Activated CD8-positive, alpha-beta memory T cell treated with anti-CD3 and anti-CD28 coated beads, Interleukin-2, amount 50 U/mL, for 48 hours (primary cell): ENCODE measurements around the gene TPI1.
"Not testable (repeated sequence)": the region's sequence is repeated elsewhere in the genome, so short reads cannot be mapped to it uniquely, and the experiment has no call there.

Experiments
- DNase-seq: peaks from one replicate; pipeline ENCODE4 v3.0.0-alpha.2; 2020

The TPI1 gene

DNA sequence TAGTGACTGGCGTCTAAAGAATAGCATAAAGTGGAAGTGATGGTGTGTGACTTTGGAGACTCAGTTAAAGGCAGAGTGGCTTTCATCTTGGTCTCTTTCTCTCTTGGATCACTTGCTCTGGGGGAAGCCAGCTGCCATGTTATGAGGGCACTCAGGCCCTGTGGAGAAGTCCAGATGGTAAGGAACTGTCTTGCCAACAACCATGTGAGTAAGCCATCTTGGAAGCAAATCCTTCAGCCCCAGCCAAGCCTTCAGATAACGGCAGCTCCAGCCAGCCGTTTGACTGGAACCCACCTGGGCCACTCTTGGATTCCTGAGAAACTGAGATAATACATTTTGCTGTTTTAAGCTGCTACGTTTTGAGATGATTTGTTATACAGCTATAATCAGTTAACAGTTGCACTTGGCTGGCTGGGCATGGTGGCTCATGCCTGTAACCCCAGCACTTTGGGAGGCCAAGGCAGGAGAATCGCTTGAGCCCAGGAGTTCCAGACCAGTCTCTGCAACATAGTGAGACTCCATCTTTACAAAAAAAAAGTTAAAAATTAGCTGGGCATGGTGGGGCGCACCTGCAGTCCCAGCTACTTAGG, 29.6 kb downstream of the TPI1 start:
- DNase-seq = no peak

DNA sequence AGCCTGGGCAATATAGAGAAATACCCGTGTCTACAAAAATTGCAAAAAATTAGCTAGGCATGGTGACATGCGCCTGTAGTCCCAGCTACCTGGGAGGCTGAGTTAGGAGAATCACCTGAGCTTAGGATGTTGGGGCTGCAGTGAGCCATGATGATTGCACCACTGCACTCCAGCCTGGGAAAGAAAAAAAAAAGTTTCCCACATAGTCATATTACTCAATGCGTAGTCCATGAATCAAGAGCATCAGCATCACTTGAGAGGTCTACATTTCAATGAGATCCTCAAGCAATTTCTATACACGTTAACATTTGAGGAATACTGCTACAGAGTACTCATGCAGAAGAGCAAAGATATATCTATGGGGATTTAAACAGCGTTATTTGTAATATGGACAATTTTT, 32.1 kb downstream of the TPI1 start:
- no peak for DNase-seq

DNA sequence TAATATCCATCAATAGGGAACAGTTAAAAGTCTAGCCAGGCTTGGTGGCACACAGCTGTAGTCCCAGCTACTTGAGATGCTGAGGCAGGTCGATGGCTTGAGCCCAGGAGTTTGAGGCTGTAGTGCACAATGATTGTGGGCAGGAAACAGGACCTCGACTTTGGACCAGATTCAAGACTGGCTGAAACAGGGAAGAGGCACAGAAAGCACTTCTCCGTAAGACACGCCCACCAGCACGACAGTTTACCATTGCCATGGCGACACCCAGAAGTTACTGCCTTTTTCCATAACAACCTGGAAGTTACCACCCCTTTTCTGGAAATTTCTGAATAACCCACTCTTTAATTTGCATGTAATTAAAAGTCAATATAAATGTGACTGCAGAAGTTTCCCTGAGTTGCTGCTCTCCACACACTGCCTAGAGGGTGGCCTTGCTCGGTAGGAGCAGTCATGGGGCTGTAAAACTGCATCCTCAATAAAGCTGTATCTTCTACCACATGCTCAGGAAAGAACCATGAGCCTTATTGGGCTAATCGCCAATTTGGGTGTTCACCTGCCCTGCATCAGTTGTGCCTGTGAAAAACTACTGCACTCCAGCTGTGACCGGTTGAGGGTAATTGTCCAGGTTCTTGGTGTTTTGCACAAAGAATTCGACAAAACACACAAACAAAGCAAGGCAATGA, 32.6 kb downstream of the TPI1 start:
- no peak for DNase-seq

DNA sequence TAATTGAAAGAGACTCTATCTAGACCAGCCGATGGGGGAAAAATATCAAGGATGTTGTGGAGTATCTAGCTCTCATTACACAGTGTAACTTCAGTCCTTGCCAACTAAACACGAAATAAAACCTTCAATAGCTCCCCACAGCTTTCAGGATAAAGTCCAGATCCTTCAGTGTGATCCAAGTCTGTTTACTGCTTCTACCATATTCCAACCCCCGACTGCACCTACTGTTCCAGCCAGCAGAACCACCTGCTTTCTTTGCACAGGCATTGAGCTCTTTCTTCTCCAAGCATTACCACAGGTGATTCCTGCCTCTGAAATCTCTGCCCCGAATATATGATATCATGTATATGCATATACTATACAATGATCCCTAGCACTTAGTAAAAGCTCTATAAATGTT, 35.1 kb downstream of the TPI1 start:
- DNase-seq = no peak

DNA sequence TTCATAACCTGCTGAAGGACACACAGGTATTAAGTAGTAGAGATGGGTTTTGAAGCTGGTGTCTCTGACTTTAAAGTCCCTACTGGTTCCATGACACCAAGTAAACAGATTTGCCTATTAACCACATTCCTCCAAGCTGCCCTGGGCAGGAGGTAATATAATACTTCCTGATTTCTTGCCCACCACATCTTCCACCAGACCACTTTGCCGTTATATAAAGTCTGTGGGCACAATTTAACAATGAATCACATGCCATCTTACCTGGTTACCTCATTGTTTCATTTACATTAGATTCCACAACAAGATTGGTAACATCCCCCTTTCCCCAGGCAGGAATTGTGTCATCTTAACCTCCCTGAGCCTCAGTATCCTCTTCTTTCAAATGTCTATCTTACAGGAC, 36.4 kb downstream of the TPI1 start:
- no peak for DNase-seq

DNA sequence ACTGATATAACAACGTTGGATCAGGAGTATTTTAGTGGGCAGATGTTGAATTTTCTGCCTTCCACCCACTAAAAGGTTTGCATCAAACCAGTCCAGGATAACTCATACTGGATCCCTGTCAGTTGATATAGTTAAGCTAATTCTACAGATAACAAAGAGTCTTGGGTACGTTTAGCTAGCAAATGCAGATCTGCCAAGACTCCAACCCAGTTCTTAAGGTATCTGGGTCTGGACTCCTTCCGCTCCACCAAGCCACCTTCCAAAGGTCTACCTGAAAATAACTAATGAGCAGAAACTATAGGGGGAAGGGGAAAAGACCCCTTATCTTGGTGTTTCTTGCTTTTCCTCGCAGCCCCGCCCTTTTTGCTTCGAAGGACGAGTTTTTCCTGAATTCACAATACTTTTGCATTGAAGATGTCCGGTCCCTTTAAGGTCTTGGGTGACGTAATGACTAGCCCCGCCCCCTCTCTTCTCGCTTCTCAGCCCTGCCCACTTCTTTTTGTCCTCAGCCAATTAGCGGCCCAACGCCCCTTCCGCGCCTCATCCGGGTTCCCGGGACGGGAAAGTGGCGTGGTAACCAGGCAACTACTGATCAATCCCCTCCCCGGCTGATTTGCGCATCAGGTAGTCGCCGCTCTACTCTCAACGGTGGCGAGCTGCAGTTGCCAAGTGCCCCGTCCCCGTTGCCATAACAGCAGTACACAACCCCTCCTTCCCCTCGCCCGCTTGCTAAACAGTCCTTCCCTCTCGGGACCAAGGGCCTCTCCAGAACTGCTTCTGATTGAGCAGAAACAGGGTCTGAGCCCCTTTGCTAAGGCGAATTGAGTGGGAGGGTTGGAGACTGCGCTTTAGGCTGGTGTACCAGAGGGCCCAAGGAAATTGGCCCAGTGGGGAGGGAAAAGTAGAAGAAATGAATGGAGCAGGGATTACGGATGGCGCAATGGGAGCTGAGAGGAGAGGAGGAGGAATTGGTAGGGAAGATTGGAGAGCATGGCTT, 37.2 kb downstream of the TPI1 start, which contains the start of gene LRRC23:
LRRC23 (plus strand) TSS at position 543 of the 997 bp plus-strand sequence. CDS start 812 bp downstream, outside the sequence.
- peak; percentile 97 for DNase-seq

DNA sequence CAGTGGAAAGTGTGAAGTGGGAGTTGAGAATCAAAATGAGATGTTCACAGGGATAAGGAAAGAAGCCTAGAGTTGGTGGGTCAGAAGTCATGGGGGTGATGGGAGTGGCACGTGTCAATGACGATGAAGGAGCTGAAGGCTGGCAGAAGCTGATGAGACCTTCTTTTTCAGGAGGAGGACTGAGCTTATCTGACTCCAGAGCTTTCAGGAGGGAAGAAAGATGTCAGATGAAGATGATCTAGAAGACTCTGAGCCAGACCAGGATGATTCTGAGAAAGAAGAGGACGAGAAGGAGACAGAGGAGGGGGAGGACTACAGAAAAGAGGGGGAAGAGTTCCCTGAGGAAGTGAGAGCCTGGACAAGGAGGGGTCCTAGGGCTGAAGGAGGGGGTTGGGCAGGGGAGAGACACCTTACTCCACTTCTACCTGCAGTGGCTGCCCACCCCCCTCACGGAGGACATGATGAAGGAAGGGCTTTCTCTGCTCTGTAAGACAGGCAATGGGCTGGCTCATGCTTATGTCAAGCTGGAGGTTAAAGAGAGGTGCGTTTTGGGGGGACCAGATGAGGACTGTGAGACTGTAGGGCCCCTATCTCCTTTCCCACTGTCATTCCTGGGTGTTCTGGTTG, 38.2 kb downstream of the TPI1 start:
- no peak for DNase-seq

DNA sequence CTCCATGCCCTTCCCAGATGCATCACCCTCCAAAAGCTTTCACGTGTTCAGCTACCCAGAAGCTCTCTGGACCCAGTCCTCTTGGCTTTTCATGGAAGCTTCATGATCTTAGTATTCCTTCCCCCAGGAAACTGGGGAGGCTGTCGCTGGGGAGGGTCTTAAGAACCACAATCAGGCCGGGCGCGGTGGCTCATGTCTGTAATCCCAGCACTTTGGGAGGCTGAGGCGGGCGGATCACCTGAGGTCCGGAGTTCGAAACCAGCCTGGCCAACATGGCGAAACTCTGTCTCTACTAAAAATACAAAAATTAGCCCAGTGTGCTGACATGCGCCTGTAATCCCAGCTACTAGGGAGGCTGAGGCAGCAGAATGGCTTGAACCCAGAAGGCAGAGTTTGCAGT, 40.8 kb downstream of the TPI1 start:
- not testable (repeated sequence) for DNase-seq

DNA sequence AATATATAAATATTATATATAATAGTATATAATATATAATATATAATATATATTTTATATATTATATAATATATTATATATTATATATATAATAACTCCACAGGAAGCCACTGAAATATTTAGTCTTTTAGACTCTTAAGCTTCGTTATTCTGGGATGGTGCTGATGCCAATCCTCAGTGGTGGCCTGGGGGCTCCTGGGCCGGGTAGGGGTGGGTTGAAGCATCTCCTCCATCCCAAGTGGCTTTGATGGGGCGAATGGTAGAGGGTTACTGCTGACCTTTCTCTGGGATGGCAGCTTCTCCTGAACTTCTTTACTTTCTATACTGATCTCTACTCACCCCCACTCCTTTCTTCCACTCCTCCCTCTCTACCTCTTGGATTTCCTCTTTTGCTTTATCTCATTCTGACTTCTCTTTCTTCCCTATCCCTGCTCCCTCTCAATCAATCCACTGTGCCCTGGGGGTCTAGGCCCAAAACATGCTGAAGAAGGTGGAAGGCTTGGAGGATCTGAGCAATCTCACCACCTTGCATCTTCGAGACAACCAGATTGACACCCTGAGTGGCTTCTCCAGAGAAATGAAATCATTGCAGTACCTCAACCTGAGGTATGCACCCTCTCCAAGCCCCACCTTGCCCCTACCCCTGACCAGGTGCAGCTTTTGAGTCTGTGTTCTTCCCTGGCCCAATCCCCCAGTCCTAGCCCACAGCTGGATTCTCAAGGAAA, 42.3 kb downstream of the TPI1 start:
- DNase-seq = no peak

DNA sequence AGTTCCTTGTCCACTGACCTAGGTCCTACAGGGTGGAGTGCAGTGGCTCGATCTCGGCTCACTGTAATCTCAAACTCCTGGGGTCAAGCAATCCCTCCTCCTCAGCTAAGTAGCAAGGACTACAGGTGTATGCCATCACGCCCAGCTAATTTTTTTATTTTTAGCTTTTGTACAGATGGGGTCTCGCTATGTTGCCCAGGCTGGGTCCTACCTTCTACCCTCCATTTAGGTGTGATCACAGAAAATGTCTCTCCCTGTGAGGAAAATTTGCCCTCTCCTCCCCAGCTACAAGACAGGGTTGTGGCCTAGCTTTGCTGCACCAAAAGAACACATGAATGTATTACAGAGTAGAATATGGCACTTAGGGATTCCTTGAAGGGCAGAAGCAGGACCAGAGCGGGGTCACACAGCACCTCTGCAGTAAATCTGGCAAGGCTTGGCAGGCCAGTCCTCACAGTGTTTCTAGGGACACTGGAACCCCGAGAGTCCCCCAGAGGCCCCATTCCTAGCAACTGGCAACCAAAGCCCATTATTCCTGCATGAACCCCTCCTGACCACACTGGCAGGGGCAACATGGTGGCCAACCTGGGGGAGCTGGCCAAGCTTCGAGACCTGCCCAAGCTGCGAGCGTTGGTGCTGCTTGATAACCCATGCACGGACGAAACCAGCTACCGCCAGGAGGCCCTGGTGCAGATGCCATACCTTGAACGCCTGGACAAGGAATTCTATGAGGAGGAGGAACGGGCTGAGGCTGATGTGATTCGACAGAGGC, 45.0 kb downstream of the TPI1 start:
- no peak for DNase-seq

DNA sequence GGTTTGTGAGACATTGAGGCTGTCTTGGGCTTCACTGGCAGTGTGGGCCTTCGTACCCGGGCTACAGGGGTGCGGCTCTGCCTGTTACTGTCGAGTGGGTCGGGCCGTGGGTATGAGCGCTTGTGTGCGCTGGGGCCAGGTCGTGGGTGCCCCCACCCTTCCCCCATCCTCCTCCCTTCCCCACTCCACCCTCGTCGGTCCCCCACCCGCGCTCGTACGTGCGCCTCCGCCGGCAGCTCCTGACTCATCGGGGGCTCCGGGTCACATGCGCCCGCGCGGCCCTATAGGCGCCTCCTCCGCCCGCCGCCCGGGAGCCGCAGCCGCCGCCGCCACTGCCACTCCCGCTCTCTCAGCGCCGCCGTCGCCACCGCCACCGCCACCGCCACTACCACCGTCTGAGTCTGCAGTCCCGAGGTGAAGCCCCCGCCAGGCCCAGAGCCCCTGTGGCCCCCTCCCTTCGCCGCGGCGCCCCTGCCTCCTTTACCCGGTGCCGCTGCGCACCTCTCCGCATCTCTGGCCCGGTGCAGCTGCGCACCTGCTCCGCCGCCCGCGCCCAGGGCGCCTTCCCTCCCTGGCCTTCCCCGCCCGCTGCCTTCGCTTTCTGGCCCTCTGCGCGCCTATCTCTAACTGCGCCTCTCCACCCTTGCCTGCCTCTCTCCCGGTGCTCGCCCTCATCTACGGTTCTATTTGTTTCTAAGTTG, 47.1 kb downstream of the TPI1 start, which contains the start of gene ENO2:
ENO2 (plus strand) TSS at position 335 of the 701 bp plus-strand sequence. CDS start 1,253 bp downstream, outside the sequence.
- DNase-seq = peak; percentile 89

DNA sequence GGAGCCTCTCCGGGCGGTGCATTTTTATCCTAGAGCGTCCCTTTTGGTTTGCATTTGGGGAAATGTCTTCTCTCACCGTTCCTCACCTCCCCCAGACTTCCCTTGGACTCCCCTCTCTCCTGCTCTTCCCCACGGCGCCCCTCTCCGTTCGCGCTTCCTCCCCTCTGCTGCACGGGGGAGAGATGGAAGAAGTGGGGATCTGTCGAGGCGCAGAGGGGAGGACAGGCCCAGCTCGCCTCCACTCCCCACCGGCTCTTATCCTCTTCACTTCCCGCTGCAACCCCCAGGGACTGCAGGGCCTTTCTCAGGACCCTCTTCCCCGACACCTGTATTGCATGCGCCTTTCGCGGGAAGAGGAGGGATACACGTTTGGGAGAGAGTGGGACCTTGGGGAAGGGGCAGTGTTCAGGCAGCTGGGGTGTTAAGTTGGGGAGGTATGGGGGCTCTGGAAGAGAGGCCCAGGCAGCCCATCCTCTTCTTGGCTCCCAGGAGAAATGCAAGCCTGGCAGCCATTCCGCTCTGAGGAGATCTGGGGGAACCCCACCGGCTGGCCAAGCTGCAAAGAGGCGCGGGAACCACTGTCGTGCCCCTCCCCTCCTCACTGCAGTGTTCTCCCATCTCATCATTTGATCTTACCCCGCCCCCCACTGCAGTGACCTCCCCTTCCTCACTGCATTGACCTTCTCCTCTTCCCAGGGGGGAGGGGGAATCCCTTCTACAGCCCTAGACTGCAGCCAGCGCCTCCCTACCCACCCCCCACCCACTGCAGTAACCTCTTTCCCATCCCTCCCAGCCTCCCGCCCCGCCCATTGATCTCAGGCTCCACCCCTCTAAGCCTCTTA, 47.8 kb downstream of the TPI1 start:
- no peak for DNase-seq

DNA sequence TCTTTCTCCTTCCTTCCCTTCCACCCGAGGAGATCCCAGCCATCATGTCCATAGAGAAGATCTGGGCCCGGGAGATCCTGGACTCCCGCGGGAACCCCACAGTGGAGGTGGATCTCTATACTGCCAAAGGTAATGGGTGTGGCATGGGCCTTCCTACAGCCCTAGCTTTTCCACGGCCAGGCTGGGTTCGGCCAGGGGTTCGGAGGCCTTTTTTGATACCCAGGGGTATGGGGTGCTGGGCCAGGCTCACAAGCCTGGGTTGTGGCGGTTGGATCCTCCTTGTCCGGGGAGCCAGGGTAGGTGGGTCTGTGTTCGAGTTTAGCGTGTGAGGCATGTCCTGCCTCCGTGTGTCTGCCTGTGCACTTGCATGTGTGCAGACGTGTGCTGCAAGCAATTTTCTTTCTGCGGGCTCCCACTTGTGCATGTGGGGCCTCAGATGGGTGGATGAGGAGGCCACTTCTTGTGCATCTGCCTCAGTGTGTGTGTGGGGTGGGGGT, 48.5 kb downstream of the TPI1 start:
- DNase-seq = no peak

DNA sequence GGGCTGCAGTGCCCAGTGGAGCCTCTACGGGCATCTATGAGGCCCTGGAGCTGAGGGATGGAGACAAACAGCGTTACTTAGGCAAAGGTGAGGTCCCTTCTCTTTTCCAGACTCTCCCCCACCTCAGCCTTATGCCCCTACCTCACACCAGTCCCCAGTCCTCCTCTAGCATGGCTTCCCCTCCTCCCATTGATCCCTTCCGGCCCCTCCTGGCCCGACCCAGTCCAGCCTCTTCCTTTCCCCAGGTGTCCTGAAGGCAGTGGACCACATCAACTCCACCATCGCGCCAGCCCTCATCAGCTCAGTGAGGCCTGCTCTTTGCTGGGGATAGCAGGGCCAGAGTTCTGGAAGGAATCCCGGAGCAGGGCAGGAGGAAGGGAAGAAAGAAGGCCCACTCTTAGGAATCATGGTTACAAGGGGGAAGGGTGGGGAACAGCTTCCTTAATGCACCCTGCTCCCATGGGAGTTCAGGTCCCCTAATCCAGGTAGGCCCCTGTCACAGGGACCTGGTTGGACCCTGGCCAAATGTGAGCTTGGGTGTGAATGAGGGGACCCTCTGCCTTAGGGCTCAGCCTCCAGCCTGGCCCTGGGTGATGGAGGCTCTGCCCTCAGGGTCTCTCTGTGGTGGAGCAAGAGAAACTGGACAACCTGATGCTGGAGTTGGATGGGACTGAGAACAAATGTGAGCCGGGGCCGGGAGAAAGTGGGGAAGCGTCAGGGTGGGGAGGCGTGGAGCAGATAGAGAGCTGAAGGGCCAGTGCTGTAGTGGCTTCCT, 49.3 kb downstream of the TPI1 start:
- no peak for DNase-seq

DNA sequence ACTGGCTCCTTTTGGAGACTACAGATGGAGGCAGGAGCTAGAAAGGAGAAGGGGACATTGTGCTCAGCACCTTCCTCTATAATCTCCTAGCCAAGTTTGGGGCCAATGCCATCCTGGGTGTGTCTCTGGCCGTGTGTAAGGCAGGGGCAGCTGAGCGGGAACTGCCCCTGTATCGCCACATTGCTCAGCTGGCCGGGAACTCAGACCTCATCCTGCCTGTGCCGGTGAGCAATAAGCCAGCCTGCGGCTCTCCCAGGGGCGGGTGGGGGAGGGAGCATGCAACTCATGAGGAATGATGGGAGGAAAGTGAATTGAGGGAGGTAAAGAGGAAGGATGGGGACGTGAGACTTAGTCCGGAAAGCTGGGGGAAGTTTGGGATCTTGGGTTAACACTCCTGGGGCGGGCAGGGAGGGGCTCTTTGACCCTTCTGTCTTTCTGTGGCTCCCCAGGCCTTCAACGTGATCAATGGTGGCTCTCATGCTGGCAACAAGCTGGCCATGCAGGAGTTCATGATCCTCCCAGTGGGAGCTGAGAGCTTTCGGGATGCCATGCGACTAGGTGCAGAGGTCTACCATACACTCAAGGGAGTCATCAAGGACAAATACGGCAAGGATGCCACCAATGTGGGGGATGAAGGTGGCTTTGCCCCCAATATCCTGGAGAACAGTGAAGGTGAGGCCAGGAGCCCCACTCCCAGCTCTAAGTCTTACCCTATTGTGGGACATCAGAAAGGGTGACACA, 50.3 kb downstream of the TPI1 start:
- no peak for DNase-seq

DNA sequence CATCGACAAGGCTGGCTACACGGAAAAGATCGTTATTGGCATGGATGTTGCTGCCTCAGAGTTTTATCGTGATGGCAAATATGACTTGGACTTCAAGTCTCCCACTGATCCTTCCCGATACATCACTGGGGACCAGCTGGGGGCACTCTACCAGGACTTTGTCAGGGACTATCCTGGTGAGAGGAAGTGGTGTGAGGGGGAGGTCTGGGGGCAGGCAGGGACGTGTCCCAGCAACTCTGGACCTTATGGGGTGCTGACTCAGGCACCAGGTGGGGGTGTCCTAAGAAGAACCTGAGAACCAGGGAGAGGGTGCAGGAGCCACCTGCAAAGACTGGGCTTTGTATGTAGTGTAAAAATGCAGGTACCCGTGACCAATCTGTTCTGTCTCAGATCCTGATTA, 52.3 kb downstream of the TPI1 start:
- no peak for DNase-seq
